A673 (cell line): Measurements from ENCODE around the gene NCKAP5.

Experiments used
- CTCF ChIP-seq: fragments of 300-800, 200-600 bp; sonication (generic); conservative IDR thresholded peaks from 2 replicates; pipeline ENCODE4 v1.5.1; 2017; ENCODE audit warnings: low read depth, mild to moderate bottlenecking, antibody characterized with exemption, low read length, moderate library complexity, mixed read lengths
- EZH2 ChIP-seq: fragments of 200-600 bp; sonication (generic); IDR thresholded peaks from 2 replicates; pipeline ENCODE4 v1.6.1; 2017; ENCODE audit warnings: borderline replicate concordance, low read depth, mild to moderate bottlenecking, mixed read lengths, antibody characterized with exemption, low read length; ENCODE audit not compliant: poor library complexity, severe bottlenecking

- TF ChIP-seq CTCF = no peak
- no peak for TF ChIP-seq EZH2
Observed at GRCh38 chr2:133085646-133086045, 482.6 kb downstream of the NCKAP5 start.
